Measurements from ENCODE around the gene POLR1G. TPM values are rescaled to one million over a fixed set of nuclear protein-coding genes. Genes with fewer than 3 reads are reported as not detected.
"Not testable (repeated sequence)": the region's sequence is repeated elsewhere in the genome, so short reads cannot be mapped to it uniquely, and the experiment has no call there.

POLR1G gene
- total and polyA plus RNA-seq, 2 experiments from 2014 or later, result 33.0 to 85.9 TPM

DNA sequence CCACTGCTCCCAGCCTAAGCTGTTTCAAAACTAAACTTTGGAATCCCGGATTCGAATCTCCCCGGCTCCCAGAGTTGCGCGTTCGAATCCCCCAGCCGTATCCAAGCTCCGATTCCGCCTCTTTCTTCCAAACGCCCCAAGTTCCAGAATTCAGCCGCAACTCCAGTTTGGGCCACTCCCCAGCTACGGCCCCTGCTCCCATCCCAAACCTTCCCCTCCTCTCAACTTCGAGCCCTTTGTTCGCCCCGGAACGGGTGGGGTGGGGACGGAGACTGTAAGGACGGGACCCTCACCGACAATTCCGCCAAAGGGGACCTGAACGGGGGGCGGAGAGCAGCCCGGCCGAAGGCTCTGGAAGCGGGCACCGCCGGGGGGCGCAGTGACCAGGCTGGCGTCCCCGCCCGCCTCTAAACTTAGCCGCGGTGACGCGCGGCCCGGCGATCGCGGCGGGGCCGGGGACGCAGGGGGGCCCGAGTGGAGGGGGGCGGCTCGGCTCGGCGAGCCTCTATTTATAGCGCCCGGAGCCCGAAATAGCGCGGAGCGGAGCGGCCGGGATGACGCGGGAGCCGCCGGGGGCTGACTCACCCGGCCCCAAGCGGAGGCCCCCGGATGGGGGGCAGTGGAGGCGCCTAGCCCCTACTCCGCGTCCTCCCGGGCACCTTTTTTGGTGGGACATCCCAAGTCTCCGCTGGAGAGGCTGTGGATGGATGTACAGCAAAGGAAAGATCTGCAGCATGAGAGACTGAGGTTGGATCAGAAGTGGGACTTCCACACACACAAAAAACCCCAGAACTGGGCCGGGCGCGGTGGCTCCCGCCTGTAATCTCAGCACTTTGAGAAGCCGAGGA is 22.2 kb downstream of the POLR1G start:
- TF ChIP-seq POLR2AphosphoS5 (IDR thresholded peaks at IDR 0.05; ENCODE audit: low read depth) (0 out of 2 replicates have a peak, but pooled peaks have one; percentile 24), CREB1 (CRISPR knock-in tag; IDR thresholded peaks at IDR 0.05; ENCODE audit: low read depth) (peak; percentile 65), EZH2 (IDR thresholded peaks at IDR 0.05; ENCODE audit: low read depth, unreplicated experiment) (no peak)
- TF ChIP-seq, protein P1, sequence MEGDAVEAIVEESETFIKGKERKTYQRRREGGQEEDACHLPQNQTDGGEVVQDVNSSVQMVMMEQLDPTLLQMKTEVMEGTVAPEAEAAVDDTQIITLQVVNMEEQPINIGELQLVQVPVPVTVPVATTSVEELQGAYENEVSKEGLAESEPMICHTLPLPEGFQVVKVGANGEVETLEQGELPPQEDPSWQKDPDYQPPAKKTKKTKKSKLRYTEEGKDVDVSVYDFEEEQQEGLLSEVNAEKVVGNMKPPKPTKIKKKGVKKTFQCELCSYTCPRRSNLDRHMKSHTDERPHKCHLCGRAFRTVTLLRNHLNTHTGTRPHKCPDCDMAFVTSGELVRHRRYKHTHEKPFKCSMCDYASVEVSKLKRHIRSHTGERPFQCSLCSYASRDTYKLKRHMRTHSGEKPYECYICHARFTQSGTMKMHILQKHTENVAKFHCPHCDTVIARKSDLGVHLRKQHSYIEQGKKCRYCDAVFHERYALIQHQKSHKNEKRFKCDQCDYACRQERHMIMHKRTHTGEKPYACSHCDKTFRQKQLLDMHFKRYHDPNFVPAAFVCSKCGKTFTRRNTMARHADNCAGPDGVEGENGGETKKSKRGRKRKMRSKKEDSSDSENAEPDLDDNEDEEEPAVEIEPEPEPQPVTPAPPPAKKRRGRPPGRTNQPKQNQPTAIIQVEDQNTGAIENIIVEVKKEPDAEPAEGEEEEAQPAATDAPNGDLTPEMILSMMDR (conservative IDR thresholded peaks at IDR 0.05; ENCODE audit: low read depth in 2 of 2), result peak; percentile 60 to 65
- Histone ChIP-seq H3K4me1 (ENCODE audit: insufficient read depth) (peaks cover 10% of the 10 kb centered on the region; the same call in 1 of the 2 replicates), H3K4me3 (peak overlapping the region; percentile 81), H4K20me1 (replicated peaks; ENCODE audit: insufficient read depth) (no peaks in the 10 kb centered on the region), H3K9me2 (ENCODE audit: insufficient read depth) (no peaks in the 10 kb centered on the region), H3K27ac (ENCODE audit: low read depth) (no peak overlapping the region), H3K79me2 (replicated peaks; ENCODE audit: insufficient read depth) (no peaks in the 10 kb centered on the region), H3K27me3 (ENCODE audit: insufficient read depth) (no peaks in the 10 kb centered on the region), H3K4me2 (peak overlapping the region; percentile 84), H2AFZ (peak overlapping the region; percentile 97), H3F3A (replicated peaks; ENCODE audit: low read depth) (peaks cover 20% of the 10 kb centered on the region; the same call in 1 of the 2 replicates), H3K36me3 (ENCODE audit: insufficient read depth) (no peaks in the 10 kb centered on the region)
- peak overlapping the region; percentile 82 for H3K4me3 Mint-ChIP-seq
- DNase-seq (ENCODE audit: low spot score) (peak; percentile 84), ATAC-seq (peak; percentile 31)
- peaks cover 6% of the 10 kb centered on the region for H3K27me3 Mint-ChIP-seq (ENCODE audit: insufficient read depth, low read depth, poor library complexity)
- H3K36me3 Mint-ChIP-seq (ENCODE audit: low read depth), result no peaks in the 10 kb centered on the region
- peak overlapping the region; percentile 86 for H3K27ac Mint-ChIP-seq
- no peaks in the 10 kb centered on the region for H3K9me3 Mint-ChIP-seq
- peaks cover 12% of the 10 kb centered on the region for H3K4me1 Mint-ChIP-seq

DNA sequence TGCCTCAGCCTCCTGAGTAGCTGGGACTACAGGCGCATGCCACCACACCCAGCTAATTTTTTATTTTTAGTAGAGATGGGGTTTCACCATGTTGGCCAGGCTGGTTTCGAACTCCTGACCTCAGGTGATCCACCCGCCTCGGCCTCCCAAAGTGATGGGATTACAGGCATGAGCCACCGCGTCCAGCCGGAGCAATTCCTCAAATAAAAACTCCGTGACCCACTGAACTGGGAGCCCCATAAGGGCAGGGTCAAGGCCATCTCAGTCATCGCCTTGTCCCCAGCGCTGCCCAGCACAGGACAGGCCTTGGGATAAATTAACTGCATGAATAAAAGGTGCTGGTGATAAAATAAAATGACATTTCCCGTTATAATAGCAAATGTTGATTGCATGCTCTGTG is 23.5 kb downstream of the POLR1G start:
- H3K27me3 ChIP-seq (ENCODE audit: insufficient read depth); H3K27ac ChIP-seq (ENCODE audit: low read depth); H3K4me1 ChIP-seq (ENCODE audit: insufficient read depth); H3K36me3 ChIP-seq (ENCODE audit: insufficient read depth); H3K4me1 Mint-ChIP-seq; H3K4me3 ChIP-seq; H3K4me2 ChIP-seq; H3K79me2 ChIP-seq (replicated peaks; ENCODE audit: insufficient read depth); H3K4me3 Mint-ChIP-seq; H3K9me2 ChIP-seq (ENCODE audit: insufficient read depth); H4K20me1 ChIP-seq (replicated peaks; ENCODE audit: insufficient read depth); ATAC-seq; H3K27ac Mint-ChIP-seq; DNase-seq (ENCODE audit: low spot score); H3K27me3 Mint-ChIP-seq (ENCODE audit: insufficient read depth, low read depth, poor library complexity); H3K36me3 Mint-ChIP-seq (ENCODE audit: low read depth); H2AFZ ChIP-seq; H3K9me3 Mint-ChIP-seq: not testable (repeated sequence)
- H3F3A ChIP-seq (replicated peaks; ENCODE audit: low read depth), result peaks cover 11% of the 10 kb centered on the region; the same call in 1 of the 2 replicates

GRCh38 chr19:45431008-45431407 is 24.6 kb downstream of the POLR1G start:
- not testable (repeated sequence) for H3K9me3 Mint-ChIP-seq; H3K9me2 ChIP-seq (ENCODE audit: insufficient read depth); H2AFZ ChIP-seq; ATAC-seq; H3F3A ChIP-seq (replicated peaks; ENCODE audit: low read depth); H4K20me1 ChIP-seq (replicated peaks; ENCODE audit: insufficient read depth); H3K27ac Mint-ChIP-seq; H3K27me3 Mint-ChIP-seq (ENCODE audit: insufficient read depth, low read depth, poor library complexity); H3K4me2 ChIP-seq; H3K27ac ChIP-seq (ENCODE audit: low read depth); H3K79me2 ChIP-seq (replicated peaks; ENCODE audit: insufficient read depth); DNase-seq (ENCODE audit: low spot score); H3K27me3 ChIP-seq (ENCODE audit: insufficient read depth); H3K4me3 ChIP-seq; H3K4me1 ChIP-seq (ENCODE audit: insufficient read depth); H3K4me1 Mint-ChIP-seq; H3K36me3 ChIP-seq (ENCODE audit: insufficient read depth); H3K4me3 Mint-ChIP-seq; H3K36me3 Mint-ChIP-seq (ENCODE audit: low read depth)

DNA sequence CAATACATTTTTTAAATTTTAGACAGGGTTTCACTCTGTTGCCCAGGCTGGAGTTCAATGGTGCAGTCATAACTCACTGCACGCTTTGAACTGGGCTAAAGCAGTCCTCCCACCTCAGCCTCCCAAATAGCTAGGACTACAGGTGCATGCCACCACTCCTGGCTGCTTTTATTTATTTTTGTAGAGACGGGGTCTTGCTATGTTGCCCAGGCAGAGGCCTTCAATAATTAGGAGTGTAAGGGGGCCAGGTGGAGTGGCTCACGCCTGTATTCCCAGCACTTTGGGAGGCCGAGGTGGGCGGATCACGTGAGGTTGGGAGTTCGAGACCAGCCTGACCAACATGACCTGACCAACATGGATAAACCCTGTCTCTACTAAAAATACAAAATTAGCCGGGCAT is 26.1 kb downstream of the POLR1G start:
- not testable (repeated sequence) for H3K27me3 Mint-ChIP-seq (ENCODE audit: insufficient read depth, low read depth, poor library complexity); H3K4me3 Mint-ChIP-seq; H3K36me3 Mint-ChIP-seq (ENCODE audit: low read depth); H3K4me1 ChIP-seq (ENCODE audit: insufficient read depth); ATAC-seq; H3K27ac ChIP-seq (ENCODE audit: low read depth); H3K36me3 ChIP-seq (ENCODE audit: insufficient read depth); H2AFZ ChIP-seq; H3K27ac Mint-ChIP-seq; H3K4me1 Mint-ChIP-seq; H3K4me3 ChIP-seq; H3K9me3 Mint-ChIP-seq; H3K4me2 ChIP-seq; H3F3A ChIP-seq (replicated peaks; ENCODE audit: low read depth); H3K27me3 ChIP-seq (ENCODE audit: insufficient read depth); H3K9me2 ChIP-seq (ENCODE audit: insufficient read depth); H4K20me1 ChIP-seq (replicated peaks; ENCODE audit: insufficient read depth); H3K79me2 ChIP-seq (replicated peaks; ENCODE audit: insufficient read depth); DNase-seq (ENCODE audit: low spot score)
